Large intestine (tissue), 3 donors: ENCODE data around the gene RIBC1. TPM values are rescaled to one million over a fixed set of nuclear protein-coding genes. Genes with fewer than 3 reads are reported as not detected.
"Not testable (repeated sequence)": the region's sequence is repeated elsewhere in the genome, so short reads cannot be mapped to it uniquely, and the experiment has no call there.

Experiments
- DNase-seq, 2 donors: peaks; one replicate each; pipeline versions ENCODE4 v3.0.0 to v3.0.0-alpha.2; 2013
- H3K27ac ChIP-seq: one replicate; pipeline ENCODE4 v1.5.1; 2013; ENCODE audit warnings: low read length
- H3K27me3 ChIP-seq: 2 replicates; pipeline ENCODE4 v1.6.1; 2013; ENCODE audit warnings: low read length; ENCODE audit not compliant: control insufficient read depth, insufficient read depth
- H3K36me3 ChIP-seq: 2 replicates; pipeline ENCODE4 v1.6.1; 2013; ENCODE audit warnings: low read length; ENCODE audit not compliant: control insufficient read depth, insufficient read depth
- H3K4me1 ChIP-seq: one replicate; pipeline ENCODE4 v1.6.1; 2013; ENCODE audit warnings: low read length; ENCODE audit not compliant: control insufficient read depth, insufficient read depth
- H3K4me3 ChIP-seq: one replicate; pipeline ENCODE4 v1.5.1; 2013; ENCODE audit warnings: low read length
- H3K9me3 ChIP-seq: one replicate; pipeline ENCODE4 v1.6.1; 2013; ENCODE audit warnings: mild to moderate bottlenecking, low read depth, low read length, moderate library complexity; ENCODE audit not compliant: control insufficient read depth
- WGBS: methylation state at CpG from one replicate; pipeline ENCODE4 v1.1.5; 2013; ENCODE audit warnings: low lambda C conversion rate; ENCODE audit not compliant: insufficient coverage; 5-methylcytosine and 5-hydroxymethylcytosine counted together
- polyA plus RNA-seq: library from polyadenylated mRNA; unstranded; fragments of 120-200 nt; gene quantifications from one replicate; pipeline ENCODE4 v1.2.1, GENCODE V29; 2013

RIBC1 gene
- polyA plus RNA-seq, 1 donor = 1.7 TPM

DNA sequence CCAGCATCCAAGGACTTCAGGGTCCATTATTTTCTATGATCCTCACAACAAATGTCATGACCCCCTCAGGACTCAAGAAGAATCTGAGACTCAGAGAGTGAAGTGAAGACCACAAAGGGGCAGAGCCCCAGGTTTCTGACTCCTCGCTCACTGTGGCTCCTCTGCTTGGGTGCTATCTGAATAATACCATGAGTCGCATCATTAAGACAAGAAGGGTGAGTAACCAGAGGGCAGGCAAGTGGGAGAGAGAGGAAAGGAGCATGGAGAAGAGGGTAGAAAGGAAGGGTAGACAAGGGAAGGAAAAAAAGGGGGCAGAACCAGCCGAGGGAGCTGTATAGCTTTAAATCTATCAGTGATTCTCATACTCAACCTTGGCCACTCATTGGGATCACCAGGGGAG lies 27.0 kb downstream of the RIBC1 start:
- Histone ChIP-seq H3K36me3 (no peaks in the 10 kb centered on the region), H3K9me3 (no peaks in the 10 kb centered on the region), H3K4me1 (no peaks in the 10 kb centered on the region), H3K4me3 (no peak overlapping the region), H3K27ac (no peak overlapping the region), H3K27me3 (no peaks in the 10 kb centered on the region)
- no CpG with 5 or more reads among the region's 3 CpGs for WGBS
- DNase-seq = no peak

DNA sequence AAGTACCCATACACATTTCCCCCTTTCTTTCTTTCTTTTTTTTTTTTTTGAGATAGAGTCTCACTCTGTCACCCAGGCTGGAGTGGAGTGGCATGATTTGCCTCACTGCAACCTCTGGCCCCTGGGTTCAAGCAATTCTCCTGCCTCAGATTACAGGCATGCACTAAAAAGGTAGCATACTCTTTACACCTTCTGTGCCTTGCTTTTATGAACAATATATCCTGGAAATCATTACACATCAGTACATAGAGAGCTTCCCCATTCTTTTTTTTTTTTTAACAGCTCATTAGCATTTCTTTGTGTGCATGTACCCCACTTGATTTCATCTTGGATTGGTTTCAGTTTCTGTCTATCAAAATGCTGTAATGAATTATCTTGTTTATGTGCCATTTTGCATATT lies 30.1 kb downstream of the RIBC1 start:
- H3K9me3 ChIP-seq = no peaks in the 10 kb centered on the region
- DNase-seq = peak in 1 of 2 donors; percentile 9

DNA sequence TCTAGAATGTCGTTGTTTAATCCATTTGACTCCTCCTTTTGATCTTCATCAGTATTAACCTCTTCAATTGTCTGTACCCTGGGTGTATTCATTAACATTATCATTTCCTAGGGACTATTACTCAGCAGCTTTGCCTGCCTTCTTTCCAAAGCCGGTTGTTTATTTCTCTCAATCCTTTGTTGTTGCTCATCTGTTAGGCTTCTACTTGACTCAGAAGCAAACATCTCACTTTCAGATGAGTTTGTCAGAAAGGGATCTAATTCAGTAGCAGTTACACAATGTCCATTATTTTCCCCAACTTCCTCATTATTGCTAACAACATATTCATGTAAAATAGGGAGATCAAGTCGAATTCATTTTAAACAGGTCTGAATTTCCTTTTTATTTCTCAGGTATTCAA lies 33.6 kb downstream of the RIBC1 start:
- Histone ChIP-seq H3K4me3 (no peak overlapping the region), H3K27ac (no peak overlapping the region), H3K4me1 (no peaks in the 10 kb centered on the region), H3K27me3 (no peaks in the 10 kb centered on the region), H3K9me3 (no peaks in the 10 kb centered on the region), H3K36me3 (no peaks in the 10 kb centered on the region)
- 100% methylated on average over 2 of the region's 3 CpGs for WGBS
- no peak for DNase-seq

More for the DNA sequence above, 30.1 kb downstream of the RIBC1 start:
- Histone ChIP-seq H3K27me3 (no peaks in the 10 kb centered on the region), H3K27ac (no peak overlapping the region), H3K4me3 (no peak overlapping the region), H3K36me3 (no peaks in the 10 kb centered on the region), H3K4me1 (no peaks in the 10 kb centered on the region)

DNA sequence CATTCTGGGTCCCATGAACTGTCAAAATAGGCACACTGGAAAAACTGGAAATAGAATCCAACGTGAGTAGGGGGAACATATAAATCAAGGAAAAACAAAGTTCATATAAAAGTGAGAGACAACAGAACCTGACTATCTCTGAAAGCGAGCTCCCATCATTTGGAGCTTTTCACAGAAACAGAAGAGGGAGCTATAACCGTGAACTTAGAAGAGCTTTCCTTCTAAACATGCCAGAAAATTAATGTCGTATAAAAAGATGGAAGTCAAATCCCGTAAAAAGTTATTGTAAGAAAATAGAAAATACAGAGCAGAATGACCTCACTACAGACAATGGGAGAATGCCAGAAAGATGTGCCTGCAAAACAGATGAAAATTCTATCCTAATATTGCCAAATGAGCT lies 35.4 kb downstream of the RIBC1 start:
- Histone ChIP-seq H3K27ac (no peak overlapping the region), H3K4me3 (no peak overlapping the region), H3K4me1 (no peaks in the 10 kb centered on the region), H3K9me3 (no peaks in the 10 kb centered on the region), H3K27me3 (no peaks in the 10 kb centered on the region), H3K36me3 (no peaks in the 10 kb centered on the region)
- no peak for DNase-seq
- WGBS = no CpG with 5 or more reads among the region's 5 CpGs

DNA sequence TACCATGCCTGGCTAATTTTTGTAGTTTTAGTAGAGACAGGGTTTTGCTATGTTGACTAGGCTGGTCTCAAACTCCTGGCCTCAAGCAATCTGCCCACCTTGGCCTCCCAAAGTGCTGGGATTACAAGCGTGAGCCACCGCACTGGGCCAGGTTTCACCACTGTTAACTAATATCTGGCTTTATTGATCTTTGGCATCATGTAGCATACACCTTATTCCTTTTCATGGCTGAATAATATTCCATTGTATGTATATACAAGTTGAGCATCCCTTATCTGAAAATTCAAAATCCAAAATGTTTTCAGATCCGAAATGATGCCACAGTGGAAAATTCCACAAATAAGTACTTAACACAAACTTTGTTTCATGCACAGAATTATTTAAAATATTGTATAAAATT lies 46.0 kb downstream of the RIBC1 start:
- not testable (repeated sequence) for H3K27me3 ChIP-seq, H3K4me3 ChIP-seq, H3K36me3 ChIP-seq, H3K27ac ChIP-seq, DNase-seq, H3K4me1 ChIP-seq, H3K9me3 ChIP-seq
- no CpG with 5 or more reads among the region's 3 CpGs for WGBS

DNA sequence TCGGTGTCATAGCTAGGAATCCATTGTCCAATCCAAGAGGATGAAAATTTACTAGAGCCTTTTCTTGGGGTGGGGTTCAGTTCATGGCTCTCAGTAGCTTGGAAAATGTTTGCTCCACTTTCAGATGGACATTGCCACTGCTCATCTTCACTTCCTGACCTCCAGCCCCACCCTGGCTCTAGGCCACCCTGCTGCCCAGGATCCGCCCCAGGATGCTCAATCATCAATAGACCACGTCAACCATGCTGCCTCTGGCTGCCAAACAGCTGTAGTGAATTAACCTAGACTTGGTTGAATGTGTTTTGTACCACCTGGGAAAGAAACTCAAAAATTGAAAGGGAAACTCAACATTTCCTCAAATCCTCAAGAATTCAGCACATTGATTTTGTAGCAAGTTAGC lies 48.7 kb downstream of the RIBC1 start:
- H3K9me3 ChIP-seq = no peaks in the 10 kb centered on the region
- H3K4me3 ChIP-seq = no peak overlapping the region
- WGBS = 100% methylated on average over 1 of the region's 3 CpGs
- no peak for DNase-seq
- no peaks in the 10 kb centered on the region for H3K36me3 ChIP-seq
- H3K4me1 ChIP-seq = no peaks in the 10 kb centered on the region
- no peaks in the 10 kb centered on the region for H3K27me3 ChIP-seq
- no peak overlapping the region for H3K27ac ChIP-seq

DNA sequence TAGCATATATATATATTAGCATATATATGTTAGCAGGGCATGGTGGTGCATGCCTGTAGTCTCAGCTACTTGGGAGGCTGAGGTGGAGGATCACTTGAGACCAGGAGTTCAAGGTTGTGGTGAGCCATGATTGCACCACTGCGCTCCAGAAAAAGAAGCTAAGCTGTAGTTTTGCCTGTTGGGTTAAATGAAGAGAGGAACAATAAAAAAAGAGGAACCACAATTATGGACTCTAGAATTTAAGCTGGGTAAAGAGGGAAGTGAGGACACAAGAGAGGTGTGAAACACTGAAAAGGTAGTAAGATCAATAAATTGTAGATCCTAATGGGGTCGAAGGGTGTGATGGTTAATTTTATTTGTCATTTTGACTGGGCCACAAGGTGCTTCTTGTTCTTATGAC lies 52.0 kb downstream of the RIBC1 start:
- no peaks in the 10 kb centered on the region for H3K27me3 ChIP-seq
- no CpG with 5 or more reads among the region's 2 CpGs for WGBS
- DNase-seq = no peak

DNA sequence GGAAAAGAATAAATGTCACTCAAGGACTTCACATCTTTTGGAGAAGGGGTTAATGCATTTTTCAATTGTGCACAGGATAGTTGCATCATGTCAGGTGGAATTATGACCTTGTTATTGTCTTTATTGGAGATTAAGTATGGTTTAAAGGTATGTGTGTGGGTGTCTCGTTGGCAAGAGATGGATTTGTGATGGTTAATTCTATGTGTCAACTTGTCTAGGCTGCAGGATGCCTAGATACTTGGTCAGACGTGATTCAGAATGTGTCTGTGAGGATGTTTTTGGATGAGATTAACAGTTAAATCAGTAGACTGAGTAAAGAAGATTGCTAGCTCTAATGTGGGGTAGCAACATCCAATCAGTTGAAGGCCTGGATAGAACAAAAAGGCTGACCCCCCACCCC lies 53.7 kb downstream of the RIBC1 start:
- no peak overlapping the region for H3K4me3 ChIP-seq
- H3K4me1 ChIP-seq = no peaks in the 10 kb centered on the region
- no peaks in the 10 kb centered on the region for H3K27me3 ChIP-seq
- no peak overlapping the region for H3K27ac ChIP-seq
- H3K36me3 ChIP-seq = no peaks in the 10 kb centered on the region
- no CpG with 5 or more reads among the region's 2 CpGs for WGBS
- DNase-seq = no peak
- no peaks in the 10 kb centered on the region for H3K9me3 ChIP-seq

More for the DNA sequence above, 52.0 kb downstream of the RIBC1 start:
- Histone ChIP-seq H3K4me3 (no peak overlapping the region), H3K4me1 (no peaks in the 10 kb centered on the region), H3K9me3 (no peaks in the 10 kb centered on the region), H3K27ac (no peak overlapping the region), H3K36me3 (no peaks in the 10 kb centered on the region)

DNA sequence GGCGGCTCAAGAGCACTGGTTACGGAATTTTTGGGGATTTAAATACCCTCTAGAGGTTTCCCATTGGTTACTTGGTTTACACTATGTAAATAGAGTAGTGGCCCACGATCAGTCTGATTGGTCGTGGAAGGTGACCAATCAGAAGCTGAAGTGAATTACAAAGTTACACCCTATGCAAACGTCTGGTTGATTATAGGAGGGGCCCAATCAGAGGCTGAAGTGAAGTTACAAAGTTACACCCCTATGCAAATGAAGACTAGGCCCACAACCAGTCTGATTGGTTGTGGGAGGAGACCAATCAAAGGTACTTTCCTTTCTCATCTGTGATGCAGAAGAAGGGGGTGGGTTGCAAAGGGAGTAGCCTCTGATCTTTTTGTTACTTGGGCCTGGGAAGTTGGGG lies 56.6 kb downstream of the RIBC1 start:
- H3K4me1 ChIP-seq = no peaks in the 10 kb centered on the region
- H3K36me3 ChIP-seq = no peaks in the 10 kb centered on the region
- no peak for DNase-seq
- no peak overlapping the region for H3K27ac ChIP-seq
- no peaks in the 10 kb centered on the region for H3K9me3 ChIP-seq
- H3K27me3 ChIP-seq = no peaks in the 10 kb centered on the region
- WGBS = no CpG with 5 or more reads among the region's 5 CpGs
- no peak overlapping the region for H3K4me3 ChIP-seq

Other genes with a start within 250 kb of the RIBC1 start
- 51.1 TPM for gene KDM5C, start 197.7 kb upstream of the RIBC1 start, polyA plus RNA-seq
- 19.3 TPM for gene IQSEC2, start 141.3 kb upstream of the RIBC1 start, polyA plus RNA-seq
- gene SMC1A, start 219 bp upstream of the RIBC1 start, polyA plus RNA-seq = 44.3 TPM
- 62.0 TPM for gene HSD17B10, start 11.5 kb downstream of the RIBC1 start, polyA plus RNA-seq